ENCODE results near the gene KANTR. TPM values are rescaled to one million over a fixed set of nuclear protein-coding genes. Genes with fewer than 3 reads are reported as not detected.

Gene KANTR
- total RNA-seq, 1 experiment from 2014 or later, result 27.9 TPM

- no peak for DNase-seq
- Histone ChIP-seq H3K4me3 (ENCODE audit: low read length) (no peak overlapping the region), H2AFZ (ENCODE audit: low read length) (no peak overlapping the region), H3K4me1 (ENCODE audit: low read length) (no peaks in the 10 kb centered on the region), H3K9me3 (ENCODE audit: low read length) (no peaks in the 10 kb centered on the region), H3K4me2 (ENCODE audit: low read depth, low read length, poor library complexity, severe bottlenecking) (no peak overlapping the region), H3K9me2 (replicated peaks; ENCODE audit: insufficient read depth, low read length) (no peaks in the 10 kb centered on the region), H3K27ac (ENCODE audit: low read length) (no peak overlapping the region), H3K27me3 (ENCODE audit: low read length) (no peaks in the 10 kb centered on the region), H4K20me1 (ENCODE audit: insufficient read depth, low read depth, low read length) (no peaks in the 10 kb centered on the region), H3K9ac (ENCODE audit: low read length) (no peak overlapping the region), H3K79me2 (ENCODE audit: low read length) (no peaks in the 10 kb centered on the region), H3K36me3 (ENCODE audit: insufficient read depth, low read length) (no peaks in the 10 kb centered on the region)
Measured at GRCh38 chrX:53056292-53056691, 37.6 kb upstream of the KANTR start.

- Histone ChIP-seq H3K9ac (ENCODE audit: low read length) (no peak overlapping the region), H3K4me2 (ENCODE audit: low read depth, low read length, poor library complexity, severe bottlenecking) (no peak overlapping the region), H3K27me3 (ENCODE audit: low read length) (no peaks in the 10 kb centered on the region), H3K4me1 (ENCODE audit: low read length) (no peaks in the 10 kb centered on the region), H3K4me3 (ENCODE audit: low read length) (no peak overlapping the region), H3K9me3 (ENCODE audit: low read length) (no peaks in the 10 kb centered on the region), H2AFZ (ENCODE audit: low read length) (no peak overlapping the region), H3K9me2 (replicated peaks; ENCODE audit: insufficient read depth, low read length) (no peaks in the 10 kb centered on the region), H4K20me1 (ENCODE audit: insufficient read depth, low read depth, low read length) (no peaks in the 10 kb centered on the region), H3K27ac (ENCODE audit: low read length) (no peak overlapping the region), H3K36me3 (ENCODE audit: insufficient read depth, low read length) (no peaks in the 10 kb centered on the region), H3K79me2 (ENCODE audit: low read length) (no peaks in the 10 kb centered on the region)
- no peak for DNase-seq
Measured at GRCh38 chrX:53065104-53065503, 28.8 kb upstream of the KANTR start.

GRCh38 chrX:53071064-53071463, 22.9 kb upstream of the KANTR start:
- Histone ChIP-seq H3K4me1 (ENCODE audit: low read length) (peaks cover 23% of the 10 kb centered on the region), H2AFZ (ENCODE audit: low read length) (0 out of 2 replicates have a peak overlapping the region, but pooled peaks have one; percentile 52), H3K4me2 (ENCODE audit: low read depth, low read length, poor library complexity, severe bottlenecking) (peak overlapping the region; percentile 68), H3K9ac (ENCODE audit: low read length) (peak overlapping the region; percentile 23), H3K9me2 (replicated peaks; ENCODE audit: insufficient read depth, low read length) (no peaks in the 10 kb centered on the region), H3K36me3 (ENCODE audit: insufficient read depth, low read length) (no peaks in the 10 kb centered on the region), H3K27ac (ENCODE audit: low read length) (no peak overlapping the region), H3K4me3 (ENCODE audit: low read length) (peak overlapping the region; percentile 59), H3K27me3 (ENCODE audit: low read length) (no peaks in the 10 kb centered on the region), H3K9me3 (ENCODE audit: low read length) (no peaks in the 10 kb centered on the region), H4K20me1 (ENCODE audit: insufficient read depth, low read depth, low read length) (no peaks in the 10 kb centered on the region), H3K79me2 (ENCODE audit: low read length) (no peaks in the 10 kb centered on the region)
- DNase-seq, result no peak

- peak overlapping the region; percentile 68 for H3K9ac ChIP-seq (ENCODE audit: low read length)
- peaks cover 23% of the 10 kb centered on the region for H3K4me1 ChIP-seq (ENCODE audit: low read length)
- H3K9me3 ChIP-seq (ENCODE audit: low read length), result no peaks in the 10 kb centered on the region
- no peaks in the 10 kb centered on the region for H3K79me2 ChIP-seq (ENCODE audit: low read length)
- peak overlapping the region; percentile 59 for H3K4me3 ChIP-seq (ENCODE audit: low read length)
- no peaks in the 10 kb centered on the region for H4K20me1 ChIP-seq (ENCODE audit: insufficient read depth, low read depth, low read length)
- H3K27ac ChIP-seq (ENCODE audit: low read length), result peak overlapping the region; percentile 86
- no peaks in the 10 kb centered on the region for H3K9me2 ChIP-seq (replicated peaks; ENCODE audit: insufficient read depth, low read length)
- H3K4me2 ChIP-seq (ENCODE audit: low read depth, low read length, poor library complexity, severe bottlenecking), result peak overlapping the region; percentile 68
- no peaks in the 10 kb centered on the region for H3K36me3 ChIP-seq (ENCODE audit: insufficient read depth, low read length)
- H2AFZ ChIP-seq (ENCODE audit: low read length), result peak overlapping the region; percentile 52; the same call in 1 of the 2 replicates
- H3K27me3 ChIP-seq (ENCODE audit: low read length), result no peaks in the 10 kb centered on the region
- DNase-seq, result peak; percentile 92
Measured at GRCh38 chrX:53071604-53072417, 22.1 kb upstream of the KANTR start.

- H3K27me3 ChIP-seq (ENCODE audit: low read length), result no peaks in the 10 kb centered on the region
- peak; percentile 60 for DNase-seq
- H3K79me2 ChIP-seq (ENCODE audit: low read length), result no peaks in the 10 kb centered on the region
- no peaks in the 10 kb centered on the region for H3K9me2 ChIP-seq (replicated peaks; ENCODE audit: insufficient read depth, low read length)
- H3K36me3 ChIP-seq (ENCODE audit: insufficient read depth, low read length), result no peaks in the 10 kb centered on the region
- H3K9ac ChIP-seq (ENCODE audit: low read length), result peak overlapping the region; percentile 68
- H4K20me1 ChIP-seq (ENCODE audit: insufficient read depth, low read depth, low read length), result no peaks in the 10 kb centered on the region
- H3K9me3 ChIP-seq (ENCODE audit: low read length), result no peaks in the 10 kb centered on the region
- H3K4me3 ChIP-seq (ENCODE audit: low read length), result peak overlapping the region; percentile 59
- H2AFZ ChIP-seq (ENCODE audit: low read length), result peak overlapping the region; percentile 52; the same call in 1 of the 2 replicates
- peak overlapping the region; percentile 86 for H3K27ac ChIP-seq (ENCODE audit: low read length)
- peaks cover 23% of the 10 kb centered on the region for H3K4me1 ChIP-seq (ENCODE audit: low read length)
- H3K4me2 ChIP-seq (ENCODE audit: low read depth, low read length, poor library complexity, severe bottlenecking), result peak overlapping the region; percentile 68
Measured at GRCh38 chrX:53072418-53073114, 21.4 kb upstream of the KANTR start.

- Histone ChIP-seq H3K79me2 (ENCODE audit: low read length) (no peaks in the 10 kb centered on the region), H3K4me3 (ENCODE audit: low read length) (peak overlapping the region; percentile 59; the same call in 1 of the 2 replicates), H3K27me3 (ENCODE audit: low read length) (no peaks in the 10 kb centered on the region), H3K9me2 (replicated peaks; ENCODE audit: insufficient read depth, low read length) (no peaks in the 10 kb centered on the region), H3K36me3 (ENCODE audit: insufficient read depth, low read length) (no peaks in the 10 kb centered on the region), H2AFZ (ENCODE audit: low read length) (peak overlapping the region; percentile 97), H3K4me1 (ENCODE audit: low read length) (peaks cover 23% of the 10 kb centered on the region), H4K20me1 (ENCODE audit: insufficient read depth, low read depth, low read length) (no peaks in the 10 kb centered on the region), H3K9me3 (ENCODE audit: low read length) (no peaks in the 10 kb centered on the region), H3K4me2 (ENCODE audit: low read depth, low read length, poor library complexity, severe bottlenecking) (peak overlapping the region; percentile 68), H3K27ac (ENCODE audit: low read length) (peak overlapping the region; percentile 86; the same call in 1 of the 2 replicates), H3K9ac (ENCODE audit: low read length) (peak overlapping the region; percentile 68)
- DNase-seq, result no peak
Measured at GRCh38 chrX:53073115-53073586, 20.8 kb upstream of the KANTR start.

- no peak overlapping the region for H3K4me2 ChIP-seq (ENCODE audit: low read depth, low read length, poor library complexity, severe bottlenecking)
- H3K9me3 ChIP-seq (ENCODE audit: low read length), result no peaks in the 10 kb centered on the region
- H2AFZ ChIP-seq (ENCODE audit: low read length), result no peak overlapping the region
- H3K4me1 ChIP-seq (ENCODE audit: low read length), result peaks cover 23% of the 10 kb centered on the region
- no peak for DNase-seq
- no peak overlapping the region for H3K27ac ChIP-seq (ENCODE audit: low read length)
- no peaks in the 10 kb centered on the region for H3K27me3 ChIP-seq (ENCODE audit: low read length)
- no peaks in the 10 kb centered on the region for H4K20me1 ChIP-seq (ENCODE audit: insufficient read depth, low read depth, low read length)
- no peaks in the 10 kb centered on the region for H3K36me3 ChIP-seq (ENCODE audit: insufficient read depth, low read length)
- H3K9ac ChIP-seq (ENCODE audit: low read length), result no peak overlapping the region
- H3K79me2 ChIP-seq (ENCODE audit: low read length), result no peaks in the 10 kb centered on the region
- H3K4me3 ChIP-seq (ENCODE audit: low read length), result no peak overlapping the region
- H3K9me2 ChIP-seq (replicated peaks; ENCODE audit: insufficient read depth, low read length), result no peaks in the 10 kb centered on the region
Measured at GRCh38 chrX:53075011-53075410, 18.9 kb upstream of the KANTR start.

GRCh38 chrX:53076671-53077070, 17.3 kb upstream of the KANTR start:
- Histone ChIP-seq H3K79me2 (ENCODE audit: low read length) (no peaks in the 10 kb centered on the region), H3K27ac (ENCODE audit: low read length) (no peak overlapping the region), H3K27me3 (ENCODE audit: low read length) (no peaks in the 10 kb centered on the region), H3K4me3 (ENCODE audit: low read length) (no peak overlapping the region), H2AFZ (ENCODE audit: low read length) (no peak overlapping the region), H3K9me3 (ENCODE audit: low read length) (no peaks in the 10 kb centered on the region), H3K4me1 (ENCODE audit: low read length) (peaks cover 22% of the 10 kb centered on the region), H3K9ac (ENCODE audit: low read length) (no peak overlapping the region), H3K4me2 (ENCODE audit: low read depth, low read length, poor library complexity, severe bottlenecking) (no peak overlapping the region), H4K20me1 (ENCODE audit: insufficient read depth, low read depth, low read length) (no peaks in the 10 kb centered on the region), H3K36me3 (ENCODE audit: insufficient read depth, low read length) (no peaks in the 10 kb centered on the region), H3K9me2 (replicated peaks; ENCODE audit: insufficient read depth, low read length) (no peaks in the 10 kb centered on the region)
- no peak for DNase-seq
